Astrocyte of the cerebellum (primary cell): ENCODE data around the gene ATP13A3.

Source experiments
- DNase-seq: peaks from one replicate; pipeline ENCODE4 v3.0.0-alpha.2; 2011; ENCODE audit warnings: low read depth
- H3K4me3 ChIP-seq: 2 replicates; pipeline ENCODE4 v1.5.1; 2011; ENCODE audit warnings: mild to moderate bottlenecking, low read depth, low read length, moderate library complexity
- in situ Hi-C: cut with HindIII; loops from 2 replicates; pipeline ENCODE4 v1.10.0; 2017; ENCODE audit warnings: low sequenced_read_pairs
- TF ChIP-seq, protein P1 (sequence below): IDR thresholded peaks from 2 replicates; pipeline ENCODE4 v1.5.1; 2012; ENCODE audit warnings: low read length, low read depth, moderate library complexity, mild to moderate bottlenecking; ENCODE audit errors: missing control alignments

The ATP13A3 gene

DNA sequence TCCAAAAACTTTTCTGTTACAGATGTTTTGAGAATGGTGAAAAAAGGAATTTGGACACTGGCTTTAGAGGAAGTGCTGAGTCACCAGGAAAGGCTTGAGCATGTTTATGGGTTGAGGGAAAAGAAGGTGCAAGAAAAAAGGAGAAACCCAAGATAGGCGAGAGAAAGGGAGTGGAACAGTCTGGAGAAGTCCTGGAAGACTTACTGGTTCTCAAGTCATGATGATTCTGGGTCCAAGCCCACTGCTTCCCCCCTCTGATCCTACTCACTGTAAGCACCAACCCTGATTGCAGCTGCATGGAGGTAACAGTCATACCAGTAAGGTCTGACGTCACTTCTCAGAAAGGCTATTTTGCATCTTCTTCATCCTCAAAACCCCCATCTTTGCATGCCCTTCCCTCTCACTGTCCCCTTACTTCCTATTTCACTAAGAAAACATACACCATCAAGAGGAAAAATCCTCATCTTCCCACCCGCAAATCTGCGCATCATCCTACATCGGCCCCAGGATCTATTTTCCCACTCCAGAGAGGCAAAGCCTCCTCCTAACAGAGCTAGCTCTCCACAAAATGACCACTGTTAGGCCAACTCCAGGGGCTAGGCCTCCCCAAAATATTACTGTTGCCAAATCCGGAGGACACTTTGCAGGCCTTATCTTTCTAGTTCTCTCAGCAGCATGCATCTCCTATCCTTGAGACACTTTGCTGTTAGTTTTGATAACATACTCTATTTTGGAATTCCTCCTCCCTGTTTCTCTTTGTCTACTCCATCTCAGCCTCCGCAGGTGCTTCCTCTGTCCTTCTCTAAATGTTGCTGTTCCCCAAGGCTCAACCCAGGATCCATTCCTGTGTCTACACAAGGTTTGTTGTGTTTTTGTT lies 3.2 kb upstream of the ATP13A3 start:
- TF ChIP-seq, protein P1, sequence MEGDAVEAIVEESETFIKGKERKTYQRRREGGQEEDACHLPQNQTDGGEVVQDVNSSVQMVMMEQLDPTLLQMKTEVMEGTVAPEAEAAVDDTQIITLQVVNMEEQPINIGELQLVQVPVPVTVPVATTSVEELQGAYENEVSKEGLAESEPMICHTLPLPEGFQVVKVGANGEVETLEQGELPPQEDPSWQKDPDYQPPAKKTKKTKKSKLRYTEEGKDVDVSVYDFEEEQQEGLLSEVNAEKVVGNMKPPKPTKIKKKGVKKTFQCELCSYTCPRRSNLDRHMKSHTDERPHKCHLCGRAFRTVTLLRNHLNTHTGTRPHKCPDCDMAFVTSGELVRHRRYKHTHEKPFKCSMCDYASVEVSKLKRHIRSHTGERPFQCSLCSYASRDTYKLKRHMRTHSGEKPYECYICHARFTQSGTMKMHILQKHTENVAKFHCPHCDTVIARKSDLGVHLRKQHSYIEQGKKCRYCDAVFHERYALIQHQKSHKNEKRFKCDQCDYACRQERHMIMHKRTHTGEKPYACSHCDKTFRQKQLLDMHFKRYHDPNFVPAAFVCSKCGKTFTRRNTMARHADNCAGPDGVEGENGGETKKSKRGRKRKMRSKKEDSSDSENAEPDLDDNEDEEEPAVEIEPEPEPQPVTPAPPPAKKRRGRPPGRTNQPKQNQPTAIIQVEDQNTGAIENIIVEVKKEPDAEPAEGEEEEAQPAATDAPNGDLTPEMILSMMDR: no peak
- in situ Hi-C loops: loop anchor here (5.0 kb wide), 1 partner anchor 62 kb away; no protein-coding TSS in a partner anchor
- no peak overlapping the region for H3K4me3 ChIP-seq
- DNase-seq: no peak

DNA sequence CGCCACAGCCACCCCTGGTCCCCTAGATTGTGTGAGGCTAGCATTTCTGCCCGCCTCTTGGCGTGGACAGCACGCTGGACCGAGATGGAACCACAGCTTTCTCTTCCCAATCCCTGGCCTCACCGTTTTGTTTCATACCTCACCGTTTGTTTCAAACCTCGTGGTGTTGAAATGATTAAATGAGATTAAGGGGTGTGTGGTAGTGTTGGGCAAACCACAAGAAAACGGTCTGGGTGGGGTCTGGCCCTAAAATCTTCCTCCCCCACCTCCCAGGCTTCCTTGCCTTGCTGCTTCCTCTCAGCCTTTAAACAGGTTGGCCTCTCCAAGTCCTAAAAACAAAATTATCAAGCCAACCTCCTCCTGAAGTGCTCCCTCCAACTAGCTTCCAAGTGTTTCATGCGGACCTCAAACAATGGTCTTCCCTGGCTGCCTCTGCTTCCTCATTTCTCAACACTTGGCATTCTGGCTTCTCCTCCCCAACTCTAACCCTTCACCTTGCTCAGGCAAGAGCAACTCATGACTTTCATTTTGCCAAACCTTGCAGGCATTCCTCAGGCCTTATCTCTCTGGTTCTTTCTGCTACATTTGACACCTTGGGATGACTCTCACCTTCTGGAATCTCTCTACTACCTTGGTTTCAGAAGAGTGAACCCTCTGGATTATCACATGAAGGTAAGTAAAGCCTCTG lies 1.4 kb upstream of the ATP13A3 start:
- DNase-seq: no peak
- H3K4me3 ChIP-seq: no peak overlapping the region
- in situ Hi-C loops: loop anchor here (5.0 kb wide), 1 partner anchor 64 kb away; no protein-coding TSS in a partner anchor
- TF ChIP-seq, protein P1: no peak

DNA sequence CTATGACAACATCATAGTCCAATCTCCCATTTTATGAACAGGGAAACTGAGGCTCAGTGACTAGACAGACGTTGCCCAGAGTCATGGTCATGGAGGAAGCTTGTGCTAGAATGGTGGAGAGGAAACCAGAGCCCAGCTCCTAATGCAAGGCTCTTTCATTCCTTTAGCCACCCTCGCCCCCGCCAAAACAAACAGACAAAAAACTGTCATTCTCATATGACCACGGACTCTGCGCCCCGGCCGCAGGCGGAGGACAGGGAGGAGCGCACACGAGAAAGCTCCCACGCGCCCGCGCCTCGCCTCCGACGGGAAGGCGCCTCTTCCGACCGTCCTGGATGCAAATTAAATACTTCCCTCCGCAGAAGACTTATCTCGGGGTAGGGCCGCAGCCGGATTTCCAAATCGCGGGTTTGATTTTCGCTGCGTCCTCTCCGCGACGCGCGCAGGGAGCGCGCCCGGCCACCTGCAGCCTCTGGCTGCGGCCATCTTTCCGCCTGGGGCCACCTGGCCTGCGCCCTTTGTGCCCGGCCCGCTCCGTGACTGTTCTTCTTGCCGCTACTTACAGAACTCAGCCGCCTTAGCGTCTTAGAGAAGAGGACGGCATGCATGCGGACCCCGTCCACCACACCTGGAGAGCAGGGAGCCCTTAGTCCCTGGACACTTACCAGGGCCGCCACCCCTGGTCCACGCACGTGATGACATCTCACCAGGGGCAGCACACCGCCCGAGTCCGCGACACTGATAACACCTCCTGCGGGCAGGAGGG lies 670 bp upstream of the ATP13A3 start:
- TF ChIP-seq, protein P1: no peak
- in situ Hi-C loops: loop anchor here (5.0 kb wide), 1 partner anchor 65 kb away; no protein-coding TSS in a partner anchor
- H3K4me3 ChIP-seq: peak overlapping the region; percentile 60
- DNase-seq: no peak

DNA sequence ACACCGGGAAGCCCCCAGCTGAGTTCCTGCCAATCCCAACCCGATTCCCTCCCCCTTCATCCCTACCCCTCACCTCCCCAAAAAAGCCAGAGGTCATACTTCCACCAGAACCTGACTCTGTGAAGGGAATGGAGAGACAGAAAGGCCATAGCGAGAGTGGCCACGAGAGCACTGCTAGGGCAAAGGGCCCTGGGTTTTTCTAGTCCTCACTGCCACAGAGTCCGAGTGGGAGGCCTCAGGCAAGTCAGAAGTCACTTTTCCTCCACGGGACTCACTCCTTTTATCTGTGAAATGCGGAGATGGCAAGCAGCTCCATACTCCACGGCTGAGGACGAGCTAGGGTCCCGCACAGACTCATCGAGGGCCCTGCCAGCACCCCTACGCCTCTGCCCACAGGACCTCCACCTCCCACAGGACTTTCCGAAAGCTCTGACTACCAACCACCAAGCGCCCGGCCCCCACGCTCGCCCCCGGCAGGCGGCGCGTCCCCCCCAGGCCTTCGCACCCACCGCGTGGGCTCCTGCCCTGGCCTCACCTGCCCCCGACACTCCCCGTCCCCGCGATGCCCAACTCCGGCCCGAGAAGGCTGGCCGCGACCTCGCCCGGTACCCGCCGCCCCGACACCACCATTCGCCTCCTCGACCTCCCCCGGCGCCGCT lies 792 bp downstream of the ATP13A3 start:
- H3K4me3 ChIP-seq: peak overlapping the region; percentile 60
- TF ChIP-seq, protein P1: peak; percentile 36
- no peak for DNase-seq
- in situ Hi-C loops: loop anchor here (5.0 kb wide), 1 partner anchor 66 kb away; no protein-coding TSS in a partner anchor

DNA sequence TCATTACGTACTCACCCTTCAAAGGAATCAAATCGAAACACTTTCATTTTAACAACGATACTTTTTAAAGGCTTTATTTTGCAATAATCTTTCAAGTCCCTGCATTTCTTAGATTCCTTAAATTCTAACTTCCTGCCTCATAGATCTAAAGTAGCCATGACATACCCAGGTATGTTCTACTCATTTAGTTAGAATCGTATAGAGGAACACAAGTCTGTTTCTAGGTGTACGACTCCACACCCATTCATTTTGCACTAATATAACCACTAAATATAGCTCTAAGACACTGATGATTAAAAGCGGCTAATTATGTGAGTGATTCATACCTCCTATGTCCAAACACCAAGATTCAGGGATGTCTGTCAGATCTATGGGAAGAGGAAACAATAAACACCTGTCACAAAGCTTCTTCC lies 1.3 kb downstream of the ATP13A3 start:
- DNase-seq: no peak
- in situ Hi-C loops: loop anchor here (5.0 kb wide), 1 partner anchor 67 kb away; no protein-coding TSS in a partner anchor
- H3K4me3 ChIP-seq: peak overlapping the region; percentile 60
- TF ChIP-seq, protein P1: no peak
